NCI-H2196 (cell line): ENCODE measurements around the gene TBC1D22A.

Experiments used
- DNase-seq: peaks from one replicate; lab custom pipeline; 2025; ENCODE audit not compliant: unreplicated experiment; lab: John Stamatoyannopoulos, UW

Gene TBC1D22A

DNA sequence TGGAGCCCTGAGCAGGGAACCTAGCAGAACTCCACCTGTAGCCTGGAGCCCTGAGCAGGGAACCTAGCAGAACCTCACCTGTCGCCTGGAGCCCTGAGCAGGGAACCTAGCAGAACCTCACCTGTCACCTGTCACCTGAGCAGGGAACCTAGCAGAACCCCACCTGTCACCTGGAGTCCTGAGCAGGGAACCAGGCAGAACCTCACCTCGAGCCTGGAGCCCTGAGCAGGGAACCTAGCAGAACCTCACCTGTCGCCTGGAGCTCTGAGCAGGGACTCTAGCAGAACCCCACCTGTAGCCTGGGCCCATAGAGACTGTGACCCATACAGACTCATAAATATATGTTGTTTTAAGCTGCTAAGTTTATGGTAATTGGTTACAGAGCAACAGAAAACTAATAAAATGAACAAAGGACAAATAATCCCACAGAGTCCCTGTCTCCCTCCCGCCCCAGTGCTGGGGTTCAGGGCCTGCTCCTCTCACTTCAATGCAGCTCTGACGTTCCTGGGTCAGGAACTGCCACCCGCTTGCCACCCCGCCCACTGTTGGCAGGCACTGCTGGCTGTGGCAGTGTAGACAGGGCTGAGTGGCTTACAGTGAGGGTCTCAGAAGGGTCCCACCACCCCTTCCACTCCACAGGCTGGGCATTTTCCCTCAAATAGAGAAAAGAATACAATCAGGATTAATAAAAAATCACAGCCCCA, 259.1 kb downstream of the TBC1D22A start:
- DNase-seq = no peak

DNA sequence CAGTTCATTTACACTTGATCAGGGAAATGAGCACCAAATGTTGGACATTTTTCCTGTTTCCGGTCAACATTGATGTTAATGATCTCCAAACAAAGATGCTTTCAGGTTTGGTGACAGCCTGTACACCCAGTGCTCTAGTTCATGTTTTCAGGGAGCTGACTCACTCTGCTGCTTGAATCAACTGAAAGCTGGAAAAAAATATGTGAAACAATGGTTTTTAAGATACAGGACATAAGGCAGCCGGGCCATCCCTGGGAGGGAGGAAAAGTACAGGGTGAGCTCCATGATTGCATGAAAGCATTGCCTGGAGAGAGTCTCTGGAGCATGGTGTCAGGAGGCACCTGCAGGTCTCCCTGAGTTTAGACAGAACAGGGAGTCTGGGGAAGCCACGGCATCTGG, 259.6 kb downstream of the TBC1D22A start:
- no peak for DNase-seq

DNA sequence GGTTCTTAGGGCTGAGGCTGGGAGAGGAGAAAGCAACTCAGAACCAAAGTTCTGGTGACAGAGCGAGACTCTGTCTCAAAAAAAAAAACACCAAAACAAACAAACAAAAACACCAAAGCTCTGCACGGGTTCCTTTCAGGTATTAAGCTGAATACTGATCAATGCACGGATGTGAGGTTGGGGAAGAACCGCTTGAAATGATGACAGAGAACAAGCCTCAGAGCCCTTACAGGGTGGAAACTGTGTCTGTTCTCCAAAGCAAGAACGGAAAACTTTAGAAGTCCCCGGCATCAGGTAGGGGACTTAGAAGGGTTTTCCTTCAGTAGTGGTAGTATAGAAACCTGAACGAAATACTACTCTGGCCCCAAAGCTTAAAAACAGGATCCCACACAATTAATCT, 260.0 kb downstream of the TBC1D22A start:
- no peak for DNase-seq

DNA sequence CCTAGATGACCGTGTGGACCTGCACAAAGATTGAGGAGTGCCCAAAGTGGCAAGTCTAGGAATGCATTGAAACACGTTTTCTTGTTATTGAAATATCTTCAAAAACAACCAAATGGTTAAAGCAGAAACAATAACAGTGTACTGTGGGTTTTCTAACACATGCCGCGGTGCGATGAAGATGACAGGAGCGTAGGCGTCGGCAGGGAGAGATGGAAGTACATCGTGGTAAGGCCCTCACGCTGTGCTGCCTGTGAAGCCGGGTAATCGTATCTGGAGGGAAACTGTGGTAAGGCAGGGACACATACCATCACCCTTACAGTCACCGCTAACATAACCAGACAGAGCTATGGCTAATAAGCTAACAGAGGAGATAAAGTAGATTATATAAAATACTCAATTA, 261.4 kb downstream of the TBC1D22A start:
- no peak for DNase-seq

DNA sequence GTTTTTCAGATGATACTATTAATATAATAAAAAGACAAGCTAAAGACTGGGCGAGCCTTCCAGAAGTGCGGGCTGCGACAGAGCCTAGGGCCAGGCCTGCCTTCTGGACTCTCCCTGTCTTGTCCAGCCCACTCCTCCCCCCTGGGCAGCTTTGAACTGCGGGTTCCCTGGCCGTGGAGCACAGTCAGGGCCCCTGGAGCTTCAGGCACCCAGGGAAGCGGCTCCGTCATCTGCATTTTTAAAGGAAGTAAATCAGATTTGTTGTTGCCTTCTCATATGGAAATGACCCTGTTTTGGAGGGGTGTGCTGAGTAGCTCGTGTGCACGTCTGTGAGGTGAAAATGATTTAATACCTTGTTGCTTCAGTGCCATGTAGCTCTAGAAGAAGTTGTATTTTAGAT, 265.3 kb downstream of the TBC1D22A start:
- DNase-seq = no peak

DNA sequence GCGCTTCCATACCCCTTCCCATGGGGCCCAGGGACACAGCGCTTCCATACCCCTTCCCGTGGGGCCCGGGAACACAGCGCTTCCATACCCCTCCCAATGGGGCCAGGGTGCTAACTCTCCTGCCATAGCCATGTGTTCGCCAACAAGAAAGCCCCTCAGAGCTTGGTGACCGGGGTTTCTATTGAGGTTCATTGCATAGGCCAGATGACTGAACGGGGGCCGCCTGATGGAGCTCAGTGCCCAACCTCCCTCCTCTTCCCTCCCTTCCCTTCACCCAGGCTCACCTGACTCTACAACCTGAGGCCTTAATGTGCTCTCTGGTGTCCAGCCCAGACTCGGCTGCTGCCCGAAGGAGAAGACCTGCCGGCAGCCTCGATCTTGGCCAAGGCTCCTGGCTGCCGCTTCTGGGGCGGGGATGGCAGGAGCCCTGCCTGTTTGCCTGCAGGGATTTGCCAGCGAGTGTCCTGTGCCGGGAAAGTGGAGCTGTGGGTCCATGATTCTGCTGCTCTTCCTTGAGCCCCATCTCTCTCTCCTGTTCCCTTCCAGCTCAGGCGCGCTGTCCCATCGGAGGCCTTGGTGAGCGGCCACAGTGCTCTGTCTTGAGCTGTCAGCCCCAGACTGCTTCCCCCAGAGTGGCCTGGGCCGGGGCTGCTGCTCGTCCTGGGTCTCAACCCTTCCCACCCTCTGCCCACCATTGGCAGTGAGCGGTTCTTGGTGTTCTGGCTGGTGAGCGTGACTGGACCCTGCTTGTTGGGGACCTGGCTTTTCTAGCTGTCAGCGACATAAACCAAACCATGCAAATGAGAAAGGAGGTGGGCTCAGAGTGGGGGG, 267.0 kb downstream of the TBC1D22A start:
- no peak for DNase-seq

DNA sequence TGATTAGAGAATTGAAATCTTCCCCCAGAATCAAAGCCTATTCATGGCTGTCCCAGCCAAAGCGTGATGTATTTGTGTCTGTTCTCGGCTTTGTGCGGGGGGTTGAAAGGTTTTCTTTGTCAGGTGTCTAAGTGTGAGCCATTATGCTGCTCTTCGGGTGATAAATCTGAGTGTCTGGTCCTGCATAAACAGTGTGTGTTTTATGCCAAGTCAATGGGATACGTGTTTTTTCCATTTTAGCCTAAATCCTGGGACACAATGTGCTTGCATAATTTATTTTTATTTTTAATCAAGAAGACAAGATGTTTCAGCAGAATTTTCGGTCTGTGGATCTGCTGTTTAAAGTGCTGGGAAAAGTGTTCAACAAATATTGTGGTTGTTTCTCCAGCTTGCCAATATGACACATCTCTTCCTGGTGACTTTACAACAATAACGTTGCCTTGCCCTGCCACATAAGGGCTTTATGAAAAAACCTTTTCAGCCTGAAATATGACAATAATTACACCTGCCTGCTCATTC, 267.8 kb downstream of the TBC1D22A start:
- DNase-seq = no peak

DNA sequence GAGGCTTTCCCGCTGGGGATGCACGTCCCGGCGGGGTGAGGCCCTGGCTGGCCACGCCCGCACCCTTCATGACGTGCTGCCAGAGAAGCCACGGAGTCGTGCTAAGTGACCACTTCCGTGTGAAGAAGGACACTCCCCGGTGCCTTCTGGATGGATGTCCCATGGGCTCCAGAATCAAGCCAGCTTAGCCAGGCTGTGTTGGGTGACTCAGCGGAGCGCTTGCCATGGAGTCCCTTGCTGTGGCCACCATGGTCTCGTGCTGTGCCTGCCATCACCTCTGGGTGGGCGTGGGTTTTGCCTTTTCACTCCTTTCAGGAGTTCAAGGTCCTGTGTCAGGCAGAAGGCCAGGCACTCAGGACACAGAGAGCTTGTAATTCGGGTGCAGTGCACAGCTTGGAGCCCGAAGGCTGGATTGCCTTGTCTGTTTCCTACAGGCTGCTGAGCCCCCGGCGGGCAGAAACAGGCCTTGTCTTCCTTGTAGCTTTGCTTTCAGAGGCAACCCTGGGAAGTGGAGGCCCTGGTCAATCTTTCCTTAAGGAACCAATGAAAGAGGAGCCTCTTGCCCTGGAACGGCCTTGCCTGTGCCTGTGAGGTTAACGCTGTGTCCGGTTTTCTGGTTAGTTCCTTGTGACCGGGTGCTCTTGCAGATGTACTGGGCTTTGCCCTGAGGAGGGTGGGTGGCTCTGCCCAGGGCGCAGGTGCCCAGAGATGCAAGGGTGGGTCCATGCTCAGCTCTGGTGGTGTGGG, 268.6 kb downstream of the TBC1D22A start:
- DNase-seq = no peak

DNA sequence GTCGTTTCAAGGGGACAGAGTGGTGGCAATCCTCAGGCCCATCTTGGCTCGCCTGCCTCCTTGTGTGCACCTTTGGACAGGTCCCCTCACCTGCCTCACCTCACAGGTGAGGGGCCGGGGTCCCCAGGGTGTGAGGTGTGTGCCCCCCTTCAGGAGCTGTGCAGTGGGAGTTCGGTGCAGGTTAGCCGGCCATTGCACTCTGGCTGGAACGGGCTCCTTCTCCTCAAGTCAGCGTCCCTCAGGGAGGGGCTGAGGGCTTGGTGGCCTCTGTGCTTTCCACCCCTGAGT, 269.1 kb downstream of the TBC1D22A start:
- DNase-seq = no peak

DNA sequence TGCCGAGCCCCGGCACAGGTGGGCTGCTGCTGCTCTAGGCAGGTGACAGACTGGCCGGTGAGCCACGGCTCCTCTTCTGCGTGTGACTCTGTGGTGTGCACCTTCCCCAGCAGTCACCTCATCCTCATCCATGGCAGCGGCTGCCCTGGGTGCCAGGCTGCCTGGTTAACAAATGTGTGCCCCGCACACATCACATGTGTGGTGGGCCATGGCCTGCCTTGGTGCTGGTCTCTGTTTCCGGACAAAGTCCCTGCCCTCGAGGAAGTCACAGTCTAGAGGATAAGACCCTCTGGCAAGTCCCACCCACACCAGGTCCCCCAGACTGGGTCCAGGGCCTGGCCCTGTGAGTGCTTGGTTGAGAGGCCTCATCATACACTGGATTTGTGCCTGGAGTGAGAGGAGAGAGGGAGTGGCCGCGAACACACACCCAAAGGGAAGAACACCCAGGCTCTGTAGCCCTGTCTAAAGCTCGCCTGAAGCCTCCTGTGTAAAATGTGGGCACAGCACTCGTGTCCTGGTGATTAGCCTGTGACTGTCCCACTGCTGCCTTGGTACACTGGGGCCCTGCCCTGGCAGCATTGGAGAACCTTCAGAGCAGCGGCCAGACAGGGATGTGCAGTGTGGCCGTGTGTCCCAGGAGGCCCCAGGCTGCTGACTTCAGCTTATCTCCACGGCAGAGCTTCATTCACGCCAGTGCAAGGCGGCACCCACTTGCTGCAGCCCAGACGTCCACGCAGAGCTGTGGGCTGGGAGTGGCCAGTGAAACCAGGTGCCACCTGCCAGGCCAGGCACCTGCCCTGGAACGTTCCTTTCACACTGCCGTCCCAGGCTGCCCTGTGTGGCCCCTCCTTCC, 269.9 kb downstream of the TBC1D22A start:
- no peak for DNase-seq

DNA sequence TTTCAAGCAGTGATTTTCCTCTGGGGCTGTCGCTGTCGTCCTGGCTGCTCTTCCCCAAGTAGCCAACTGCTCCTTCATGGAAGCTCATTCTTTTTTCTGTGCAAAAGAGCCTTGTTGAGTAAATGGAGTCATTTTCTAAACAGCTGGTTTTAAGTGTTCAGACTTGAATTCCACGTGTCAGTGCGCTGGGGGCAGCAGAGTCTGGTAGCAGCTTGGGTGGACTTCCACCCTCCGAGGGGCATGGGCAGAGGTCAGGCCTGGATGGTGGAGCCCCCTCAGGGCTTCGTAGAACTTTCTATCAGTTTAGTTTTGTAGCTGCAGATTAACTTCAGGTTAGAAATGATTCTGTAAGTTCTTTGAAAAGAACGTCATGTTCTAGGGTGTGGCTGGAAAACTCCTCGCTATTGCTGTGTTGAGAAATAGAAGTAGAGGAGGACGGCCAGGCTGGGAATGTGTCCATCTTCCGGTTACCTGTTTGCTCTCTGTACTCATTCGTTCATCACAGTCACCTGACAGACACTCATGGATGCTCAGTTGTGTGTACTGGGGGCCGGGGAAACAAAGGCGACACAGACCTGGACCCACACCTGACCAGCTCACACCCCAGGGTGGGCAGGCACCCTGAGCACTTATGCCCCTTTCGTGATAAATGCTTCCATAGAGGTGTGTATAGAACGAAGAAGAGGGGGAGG, 270.7 kb downstream of the TBC1D22A start:
- no peak for DNase-seq

DNA sequence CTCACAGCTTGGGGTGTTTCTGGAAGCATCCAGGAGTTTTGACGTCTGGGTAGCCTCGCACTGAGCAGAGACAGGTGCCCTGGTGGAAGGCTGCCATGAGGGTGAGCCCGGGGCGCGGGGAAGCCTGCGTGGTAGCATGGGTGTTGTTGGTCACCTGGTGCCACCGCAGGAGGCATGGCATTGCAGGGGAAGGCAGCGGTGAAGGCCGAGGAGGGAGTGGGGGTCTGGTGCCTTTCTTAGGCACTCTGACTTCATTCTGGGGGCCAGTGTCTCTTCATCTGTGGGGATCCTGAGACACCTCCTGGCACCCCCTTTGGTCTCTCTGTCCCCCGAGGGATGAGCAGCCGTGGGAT, 271.2 kb downstream of the TBC1D22A start:
- DNase-seq = no peak

DNA sequence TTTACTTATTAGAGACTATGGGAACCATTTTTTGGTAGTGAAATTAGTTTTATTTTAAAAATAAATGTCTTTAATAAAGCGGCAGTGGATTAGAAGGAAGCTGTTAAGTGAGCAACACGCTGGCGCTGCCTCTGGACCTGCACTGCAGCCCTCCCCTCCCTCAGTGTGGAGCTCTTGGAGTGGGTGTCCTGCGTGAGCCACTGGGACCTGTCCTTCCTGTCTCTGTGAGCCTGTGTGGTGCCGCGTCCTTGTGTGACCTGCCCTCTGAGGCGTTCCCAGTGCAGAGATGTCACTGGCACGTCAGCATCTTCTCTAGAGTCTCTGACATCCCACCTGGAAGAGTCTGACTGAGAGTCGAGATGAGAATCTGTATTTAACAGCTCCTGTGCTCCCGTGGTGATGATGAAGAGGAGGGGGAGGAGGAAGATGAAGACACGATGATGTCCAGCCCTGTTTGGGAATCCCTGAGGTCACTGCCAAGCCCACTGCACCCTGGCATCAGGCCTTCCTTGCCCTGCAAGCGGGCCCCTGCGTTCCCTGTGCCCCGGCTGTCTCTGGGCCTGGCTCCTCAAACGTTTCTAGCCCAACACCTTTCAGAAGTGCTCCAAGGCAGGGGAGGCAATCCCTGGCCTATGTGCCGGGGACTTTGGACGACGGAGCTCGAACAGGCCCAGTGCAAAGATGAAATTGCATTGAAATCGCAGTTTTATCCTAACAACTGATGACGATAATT, 271.8 kb downstream of the TBC1D22A start:
- DNase-seq = no peak

DNA sequence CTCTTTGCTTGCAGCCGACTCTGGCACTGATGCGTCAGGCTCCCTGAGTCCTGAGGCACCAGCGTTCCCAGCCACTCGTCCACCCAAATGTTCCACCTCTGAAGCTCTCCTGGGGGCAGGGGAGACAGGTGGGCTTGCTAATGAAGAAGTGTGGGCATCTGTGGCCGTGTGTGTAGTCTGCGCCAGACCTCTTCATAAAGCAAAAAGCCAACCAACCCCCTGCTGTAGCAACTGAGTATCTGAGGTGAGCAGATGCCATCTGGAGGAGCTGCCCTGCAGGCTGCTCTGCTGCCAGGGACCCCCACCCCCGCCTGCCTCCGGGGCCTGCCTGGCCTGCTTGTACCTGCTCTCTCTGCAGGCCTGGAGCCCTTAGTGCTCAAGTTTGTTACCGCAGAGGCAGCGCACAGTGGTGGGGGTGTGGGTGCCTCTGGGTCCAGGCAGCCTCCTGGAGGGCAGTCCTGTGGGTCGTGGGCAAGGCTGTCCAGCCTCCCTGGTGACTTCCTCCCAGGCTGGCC, 272.5 kb downstream of the TBC1D22A start:
- DNase-seq = no peak

DNA sequence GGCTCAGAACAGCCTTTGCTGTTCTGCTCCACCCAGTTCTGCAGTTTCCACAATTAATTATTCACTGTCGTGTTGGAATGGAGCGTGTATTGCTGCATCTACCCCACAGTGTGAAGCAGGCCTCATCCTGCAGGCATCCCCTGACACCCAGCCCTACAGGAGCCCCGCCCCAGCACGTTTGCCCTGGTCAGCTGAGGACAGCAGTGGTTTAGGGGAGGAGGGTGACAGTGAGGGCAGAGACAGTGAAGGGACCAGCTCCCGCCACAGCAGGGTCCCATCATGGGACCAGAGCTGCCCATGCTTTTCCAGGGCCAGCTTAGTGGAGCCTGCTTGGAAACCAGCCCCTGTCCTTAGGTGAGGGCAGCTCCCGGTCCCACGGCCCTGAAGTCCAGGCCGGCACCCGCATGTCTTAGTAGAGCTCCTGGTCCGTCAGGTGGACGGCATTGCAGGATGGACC, 273.0 kb downstream of the TBC1D22A start:
- DNase-seq = no peak

DNA sequence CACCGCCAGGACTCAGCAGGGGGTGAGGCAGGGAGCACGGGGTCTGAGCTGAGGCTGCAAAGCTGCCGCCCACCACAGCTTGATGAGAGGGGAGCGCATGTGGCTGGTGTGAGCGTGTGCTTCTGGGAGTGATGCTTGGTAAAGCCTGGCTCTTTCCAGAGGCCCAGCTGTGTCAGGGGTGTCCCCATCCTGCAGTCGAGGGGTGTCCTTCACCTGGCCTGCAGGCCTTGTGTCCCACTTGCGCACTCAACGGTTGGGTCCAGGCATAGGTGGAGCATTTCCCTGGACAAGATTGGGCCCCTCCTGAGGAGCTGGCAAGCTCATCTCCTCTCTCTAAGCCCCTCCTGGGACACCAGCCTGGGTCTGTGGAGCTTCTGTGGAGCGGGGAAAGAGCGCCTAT, 273.9 kb downstream of the TBC1D22A start:
- DNase-seq = no peak

DNA sequence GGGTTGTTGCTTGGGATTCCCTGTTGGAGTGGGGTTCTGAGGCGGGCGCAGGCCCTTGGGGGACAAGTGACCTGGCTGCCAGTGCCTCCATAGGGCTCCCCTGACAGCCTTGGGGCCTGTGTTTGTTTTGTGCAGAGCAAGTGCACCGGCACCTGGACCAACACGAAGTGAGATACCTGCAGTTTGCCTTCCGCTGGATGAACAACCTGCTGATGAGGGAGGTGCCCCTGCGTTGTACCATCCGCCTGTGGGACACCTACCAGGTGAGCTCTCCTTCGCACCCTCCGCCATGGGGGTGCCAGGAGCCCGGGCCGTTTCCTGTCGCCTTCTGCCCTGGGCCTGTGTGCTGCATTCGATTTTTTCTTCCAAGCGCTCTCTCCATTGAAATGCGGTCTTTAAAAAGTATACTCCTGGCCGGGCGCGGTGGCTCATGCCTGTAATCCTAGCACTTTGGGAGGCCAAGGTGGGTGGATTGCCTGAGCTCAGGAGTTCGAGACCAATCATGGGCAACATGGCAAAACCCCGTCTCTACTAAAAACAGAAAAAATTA, 274.6 kb downstream of the TBC1D22A start:
- DNase-seq = no peak

DNA sequence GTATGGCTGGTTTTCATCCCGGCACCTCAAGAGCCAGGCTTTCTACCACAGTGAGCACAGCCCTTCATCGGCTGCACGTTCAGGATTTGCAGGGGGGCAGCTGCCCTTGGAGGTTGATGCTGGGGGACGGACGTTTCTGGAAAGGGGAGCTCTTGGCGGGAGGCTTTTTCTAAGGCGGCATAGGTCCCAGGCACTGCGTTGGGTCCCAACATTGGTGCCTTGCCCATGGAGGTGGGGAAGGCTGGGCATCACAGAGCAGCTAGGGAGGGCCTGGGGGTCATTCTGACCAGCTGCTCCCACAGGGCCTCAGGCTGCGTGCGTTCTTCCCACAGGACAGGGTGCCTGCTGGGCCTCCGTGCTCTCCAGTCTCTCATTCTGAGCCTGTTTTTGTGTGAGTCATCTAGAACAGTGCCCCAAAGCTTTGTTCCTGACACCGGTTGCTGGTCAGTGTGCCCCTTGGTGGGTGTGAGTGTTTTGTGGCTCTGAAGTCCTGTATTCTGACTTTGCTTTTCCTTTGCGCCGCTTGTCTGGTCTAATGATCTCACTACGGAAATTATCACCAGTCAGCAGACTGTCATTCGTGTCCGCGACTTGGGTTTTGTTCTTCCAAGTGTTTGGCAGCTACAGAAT, 275.9 kb downstream of the TBC1D22A start:
- DNase-seq = no peak

DNA sequence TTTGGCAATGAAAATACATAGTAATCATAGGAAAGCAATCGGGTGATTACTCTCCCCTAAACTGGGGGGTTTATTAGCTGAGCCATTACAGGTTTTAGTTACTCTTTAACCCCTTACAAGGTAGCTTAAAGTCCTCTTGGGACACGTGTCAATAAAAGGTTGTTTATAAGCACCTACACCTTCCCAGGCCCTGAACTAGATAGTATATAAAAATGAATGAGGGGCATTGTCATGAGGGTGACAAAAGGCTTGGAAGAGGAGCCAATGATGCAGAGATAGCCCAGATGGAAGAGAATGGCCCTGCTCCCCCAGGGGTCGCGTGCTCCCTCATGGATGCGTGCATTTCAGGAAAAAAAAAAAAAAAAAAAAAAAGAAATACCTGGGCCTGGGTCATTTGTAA, 276.9 kb downstream of the TBC1D22A start:
- DNase-seq = no peak
